HS-5 (cell line): ENCODE measurements around the gene ZNF665.
"Not testable (repeated sequence)": the region's sequence is repeated elsewhere in the genome, so short reads cannot be mapped to it uniquely, and the experiment has no call there.

Experiments
- DNase-seq: peaks from one replicate; pipeline ENCODE4 v3.0.0-alpha.2; 2012; ENCODE audit warnings: low read depth

The ZNF665 gene

GRCh38 chr19:53157626-53158025 is 35.5 kb downstream of the ZNF665 start:
- no peak for DNase-seq

- no peak for DNase-seq
These were observed 36.3 kb downstream of the ZNF665 start for GRCh38 chr19:53156850-53157249.

DNA sequence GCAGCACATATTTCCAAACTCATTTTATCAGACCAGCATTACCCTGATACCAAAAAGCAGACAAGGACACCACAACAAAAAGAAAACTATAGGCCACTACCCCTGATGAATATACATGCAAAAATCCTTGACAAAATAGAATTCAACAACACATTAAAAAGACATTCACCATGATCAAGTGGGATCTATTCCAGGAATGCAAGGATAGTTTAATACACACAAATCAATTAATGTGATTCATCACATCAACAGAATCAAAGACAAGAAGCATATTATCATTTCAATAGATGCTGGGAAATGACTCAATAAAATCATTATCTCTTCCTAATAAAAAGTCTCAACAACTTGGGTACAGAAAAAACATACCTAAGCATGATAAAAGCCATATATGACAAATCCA is 45.5 kb downstream of the ZNF665 start:
- DNase-seq = no peak

DNA sequence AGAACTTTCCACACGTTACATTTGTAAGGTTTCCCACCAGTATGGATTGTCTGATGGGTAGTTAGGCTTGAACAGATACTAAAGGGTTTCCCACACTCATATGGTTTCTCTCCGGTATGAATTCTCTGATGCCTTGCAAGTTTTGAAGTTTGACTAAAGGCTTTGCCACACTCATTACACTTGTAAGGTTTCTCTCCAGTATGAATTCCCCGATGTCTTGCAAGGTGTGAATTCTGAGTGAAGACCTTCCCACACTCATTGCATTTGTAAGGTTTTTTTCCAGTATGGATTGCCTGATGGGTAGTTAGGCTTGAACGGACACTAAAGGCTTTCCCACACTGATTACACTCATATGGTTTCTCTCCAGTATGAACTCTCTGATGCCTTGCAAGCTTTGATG is 52.8 kb downstream of the ZNF665 start:
- DNase-seq = no peak

DNA sequence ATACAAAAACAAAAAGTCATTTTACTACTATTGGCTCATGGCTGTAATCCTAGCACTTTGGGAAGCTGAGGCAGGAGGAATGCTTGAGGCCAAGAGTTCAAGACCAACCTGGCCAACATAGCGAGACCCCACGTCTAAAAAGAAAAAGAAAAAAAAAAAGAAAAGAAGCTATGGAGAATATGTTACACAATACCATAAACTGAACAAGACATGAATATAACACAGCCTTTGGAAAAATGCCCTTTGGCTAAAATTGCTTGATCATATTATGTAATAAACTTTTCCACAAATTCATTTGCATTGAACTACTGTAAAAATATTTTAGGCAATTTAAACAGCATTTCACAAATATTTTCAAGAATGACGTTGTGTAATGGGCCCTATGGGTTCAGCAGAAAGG is 56.7 kb downstream of the ZNF665 start:
- DNase-seq = no peak

DNA sequence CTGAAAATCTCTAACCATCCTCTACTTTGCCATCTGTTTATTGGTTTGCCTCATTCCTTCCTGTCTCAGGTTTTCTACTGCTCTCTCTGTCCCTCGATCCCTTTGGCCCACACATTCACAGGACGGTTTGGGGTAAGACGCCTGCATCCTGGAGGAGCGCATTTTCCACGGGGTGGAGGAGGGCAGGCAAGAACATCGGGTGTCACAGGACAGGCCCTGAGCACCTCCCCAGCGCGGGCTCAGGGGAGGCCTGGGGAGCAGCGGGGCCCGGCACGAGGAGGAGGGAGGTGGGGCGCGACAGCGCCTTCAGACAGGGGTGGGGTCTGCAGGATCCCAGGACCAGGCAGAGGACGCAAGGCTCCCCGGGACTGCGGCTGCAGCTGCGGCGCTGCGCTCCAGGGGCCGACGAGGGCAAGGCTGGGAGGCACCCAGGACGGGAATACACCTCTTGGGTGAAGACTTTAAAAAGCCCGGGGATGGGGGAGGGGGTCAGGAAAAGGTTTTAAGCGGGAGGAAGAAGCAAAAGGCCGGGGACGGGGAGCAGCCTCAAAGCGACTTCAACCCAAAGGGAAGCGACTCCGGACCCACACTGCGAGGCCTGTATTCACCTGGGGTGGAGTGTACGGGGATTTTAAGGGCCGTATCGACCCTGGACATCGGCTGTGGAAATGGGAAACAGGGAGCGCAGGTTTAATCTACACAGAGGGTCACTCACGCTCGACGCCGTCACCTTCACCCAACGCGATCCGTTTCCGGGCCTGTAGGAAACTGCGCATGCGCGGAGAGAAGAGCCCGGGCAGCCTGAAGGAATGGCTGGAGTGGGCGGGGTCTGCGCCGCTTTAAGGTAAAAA is 60.8 kb downstream of the ZNF665 start, which contains the start of gene ZNF415:
TSS of gene ZNF415 (minus strand) at position 770 of the 851 bp plus-strand sequence. CDS start 10,234 bp downstream, outside the sequence.
- peak; percentile 58 for DNase-seq

DNA sequence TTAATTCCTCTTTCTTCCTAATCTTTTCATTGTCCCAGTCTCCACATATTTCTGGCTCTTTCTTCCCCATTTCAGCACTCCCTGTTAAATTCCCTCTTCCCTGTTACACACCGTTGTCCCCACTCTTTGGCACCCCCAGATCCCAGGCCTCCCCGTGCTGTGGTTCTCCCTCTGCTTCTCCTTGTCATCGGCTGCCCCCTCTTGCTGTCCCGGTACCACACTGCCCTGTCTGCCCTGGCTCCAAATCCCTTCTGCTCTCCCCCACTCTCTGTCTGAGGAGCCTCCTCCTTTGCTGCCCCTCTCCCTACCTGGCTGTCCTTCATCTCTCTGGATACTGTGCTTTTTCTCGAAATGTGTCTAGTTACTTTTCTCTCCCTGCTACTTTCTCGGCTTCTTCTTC is 61.4 kb downstream of the ZNF665 start:
- DNase-seq = no peak

- DNase-seq = no peak
These were observed 62.0 kb downstream of the ZNF665 start for GRCh38 chr19:53131085-53131590.

DNA sequence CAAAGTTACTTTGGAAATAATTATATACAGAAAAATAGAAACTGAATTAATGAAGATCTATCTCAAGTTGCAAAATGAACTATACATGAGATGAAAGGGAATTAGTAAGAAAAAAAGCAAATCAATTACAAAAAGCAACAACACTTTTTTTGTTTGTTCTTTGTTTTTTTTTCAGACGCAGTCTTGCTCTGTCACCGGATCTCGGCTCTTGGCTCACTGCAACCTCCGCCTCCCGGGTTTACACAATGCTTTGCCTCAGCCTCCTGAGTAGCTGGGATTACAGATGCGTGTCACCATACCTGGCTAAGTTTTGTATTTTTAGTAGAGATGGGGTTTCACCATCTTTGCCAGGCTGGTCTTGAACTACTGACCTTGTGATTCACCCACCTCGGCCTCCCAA is 62.7 kb downstream of the ZNF665 start:
- no peak for DNase-seq

DNA sequence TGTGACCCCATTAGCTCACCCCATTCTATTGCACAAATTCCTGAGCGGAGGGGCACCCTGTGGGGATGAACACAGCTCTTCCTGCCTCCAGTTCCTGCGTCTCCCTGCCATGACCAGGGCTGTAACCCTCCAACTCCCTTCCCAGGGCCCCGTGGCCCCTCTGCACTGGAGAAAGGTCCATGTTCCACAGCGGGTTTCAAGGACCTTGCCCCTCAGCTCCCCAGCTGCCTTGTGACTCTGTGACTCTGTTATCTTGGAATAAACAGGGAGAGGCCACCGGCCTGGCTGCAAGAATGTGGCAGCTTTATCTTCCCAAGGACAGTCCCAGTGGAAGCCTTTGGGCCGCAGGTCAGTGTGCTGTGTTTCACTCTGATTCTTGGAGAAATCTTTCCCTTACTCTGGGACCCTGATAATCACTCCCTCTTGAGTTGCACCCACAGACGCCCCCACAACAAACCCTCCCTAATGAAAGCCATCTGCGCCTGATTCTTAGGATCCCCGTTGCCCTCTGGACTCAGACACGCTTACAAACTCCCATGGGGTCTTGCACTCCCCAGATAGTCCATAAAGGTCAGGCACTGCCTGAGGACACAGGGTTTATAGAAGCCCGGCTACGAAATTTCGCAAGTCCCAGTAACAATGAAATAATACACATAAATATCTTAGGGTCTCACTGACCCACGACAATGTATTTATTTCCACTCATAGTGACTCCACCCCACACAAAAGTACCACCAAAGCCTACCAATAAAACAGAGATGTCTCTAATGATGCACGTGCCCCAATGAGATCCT is 66.2 kb downstream of the ZNF665 start:
- DNase-seq = not testable (repeated sequence)

GRCh38 chr19:53123400-53123799 is 69.8 kb downstream of the ZNF665 start:
- DNase-seq = no peak
